ENCODE data around the gene KCNK16.

Gene KCNK16

DNA sequence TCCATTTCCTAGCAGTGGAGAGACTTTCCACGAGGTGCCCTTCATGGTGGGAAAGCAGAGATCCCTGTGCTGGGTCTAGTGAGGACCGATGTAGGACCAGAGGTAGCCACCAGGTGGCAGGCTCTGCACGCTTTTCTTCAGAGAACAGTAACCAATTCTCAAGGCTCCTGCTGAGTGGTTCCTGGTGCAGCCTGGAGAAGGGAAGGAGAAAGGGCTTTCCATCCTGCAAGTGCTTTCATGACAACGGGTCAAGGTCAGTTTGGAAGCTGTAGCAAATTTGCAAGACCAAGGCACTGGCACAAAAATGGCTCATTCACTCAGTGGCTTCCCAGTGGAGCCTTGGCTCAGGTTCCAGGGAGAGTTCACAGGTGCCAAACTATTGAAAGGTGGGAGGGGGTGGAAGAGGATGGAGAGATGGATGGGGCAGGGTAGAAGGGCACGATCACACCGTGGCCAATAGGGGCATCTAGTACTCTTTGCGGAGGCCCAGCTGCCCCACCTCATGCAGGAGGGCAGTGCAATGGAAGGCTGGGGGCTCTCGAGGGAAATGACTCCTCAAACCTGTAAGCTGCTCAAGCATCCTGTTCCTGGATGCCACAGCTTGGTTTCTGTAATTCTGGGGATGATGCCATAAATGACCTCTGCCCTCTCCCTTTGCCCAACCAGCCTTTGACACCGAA is 25.5 kb upstream of the KCNK16 start:
- H3K27ac Mint-ChIP-seq, result no peak overlapping the region
- no peaks in the 10 kb centered on the region for H3K36me3 Mint-ChIP-seq
- H3K4me3 Mint-ChIP-seq, result no peak overlapping the region
- H3K4me1 Mint-ChIP-seq, result no peaks in the 10 kb centered on the region
- H3K9me3 Mint-ChIP-seq, result no peaks in the 10 kb centered on the region
- peaks cover 2% of the 10 kb centered on the region for H3K27me3 Mint-ChIP-seq

DNA sequence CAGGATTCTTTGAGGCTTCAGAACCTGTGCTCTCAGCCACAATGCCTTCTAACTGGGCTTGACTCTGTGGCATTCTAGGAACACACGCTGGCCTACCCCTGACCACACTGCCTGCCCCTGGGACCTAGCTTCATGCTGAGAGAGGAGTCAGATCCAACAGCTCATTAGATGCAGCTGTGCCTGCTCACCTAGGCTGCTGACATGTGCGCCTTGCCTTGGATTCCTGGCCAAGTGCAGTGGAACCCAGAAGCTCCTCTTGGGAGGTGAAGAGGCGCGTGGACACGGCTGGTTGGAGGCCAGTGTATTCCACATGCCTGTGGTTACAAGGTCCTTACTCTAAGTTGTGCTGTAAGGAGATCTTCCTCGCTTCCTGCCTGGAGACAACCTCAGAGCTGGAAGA is 24.7 kb upstream of the KCNK16 start:
- H3K9me3 Mint-ChIP-seq, result no peaks in the 10 kb centered on the region
- H3K4me3 Mint-ChIP-seq, result no peak overlapping the region

DNA sequence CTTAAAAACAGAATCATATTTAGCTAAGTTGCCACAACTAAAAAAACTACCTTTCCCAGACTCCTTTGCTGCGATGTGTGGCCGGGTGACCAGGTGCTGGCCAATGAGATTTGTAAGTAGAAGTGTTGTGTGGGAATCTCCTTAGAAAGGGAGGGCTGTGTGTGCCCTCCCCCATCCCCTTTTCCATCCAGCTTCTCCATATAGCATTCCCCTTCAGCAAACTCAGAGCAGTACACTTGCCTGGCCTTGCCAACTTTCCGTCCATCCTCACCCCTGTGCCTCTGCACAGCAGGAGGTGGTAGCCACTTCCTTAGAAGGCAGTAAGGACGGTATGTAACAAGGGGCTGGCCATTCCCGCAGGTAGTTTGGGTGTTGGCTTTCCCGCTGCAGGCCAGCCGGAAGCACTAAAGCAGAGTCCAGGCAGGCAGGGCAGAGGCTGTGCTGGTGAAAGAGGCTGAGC is 22.3 kb upstream of the KCNK16 start:
- Mint-ChIP-seq H3K4me3 (no peak overlapping the region), H3K36me3 (no peaks in the 10 kb centered on the region), H3K9me3 (no peaks in the 10 kb centered on the region), H3K27me3 (peaks cover 2% of the 10 kb centered on the region), H3K4me1 (no peaks in the 10 kb centered on the region), H3K27ac (no peak overlapping the region)

More for the DNA sequence above, 24.7 kb upstream of the KCNK16 start:
- Mint-ChIP-seq H3K4me1 (no peaks in the 10 kb centered on the region), H3K36me3 (no peaks in the 10 kb centered on the region), H3K27me3 (peaks cover 2% of the 10 kb centered on the region), H3K27ac (no peak overlapping the region)

- Mint-ChIP-seq H3K27me3 (peaks cover 2% of the 10 kb centered on the region), H3K9me3 (no peaks in the 10 kb centered on the region), H3K4me3 (no peak overlapping the region), H3K36me3 (no peaks in the 10 kb centered on the region), H3K4me1 (no peaks in the 10 kb centered on the region), H3K27ac (no peak overlapping the region)
These were observed 20.9 kb upstream of the KCNK16 start for GRCh38 chr6:39343396-39343870.

- Mint-ChIP-seq H3K4me3 (no peak overlapping the region), H3K9me3 (no peaks in the 10 kb centered on the region), H3K27me3 (peaks cover 1% of the 10 kb centered on the region), H3K27ac (no peak overlapping the region), H3K4me1 (no peaks in the 10 kb centered on the region), H3K36me3 (no peaks in the 10 kb centered on the region)
These were observed 20.3 kb upstream of the KCNK16 start for GRCh38 chr6:39342692-39343395.

DNA sequence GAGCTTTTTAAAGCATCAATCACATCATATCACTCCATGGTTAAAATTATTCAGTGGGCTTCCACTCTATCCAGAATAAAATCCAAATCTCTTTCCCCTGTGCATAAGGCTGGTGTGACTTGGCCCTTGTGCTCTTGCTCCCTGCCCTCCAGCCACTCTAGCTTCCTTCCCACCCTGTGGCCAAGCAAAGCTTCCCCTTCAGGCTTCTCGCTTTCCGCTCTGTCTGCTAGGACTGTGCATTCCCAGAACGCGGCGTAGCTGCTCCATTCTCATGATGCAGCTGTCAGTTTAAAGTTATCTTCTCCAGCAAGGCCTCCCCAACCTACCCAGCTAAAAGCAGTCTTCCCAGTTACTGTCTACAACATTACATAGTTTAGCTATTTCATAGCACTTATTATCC is 19.4 kb upstream of the KCNK16 start:
- H3K27ac Mint-ChIP-seq, result no peak overlapping the region
- no peaks in the 10 kb centered on the region for H3K36me3 Mint-ChIP-seq
- H3K9me3 Mint-ChIP-seq, result no peaks in the 10 kb centered on the region
- peaks cover 3% of the 10 kb centered on the region for H3K4me1 Mint-ChIP-seq
- no peak overlapping the region for H3K4me3 Mint-ChIP-seq
- H3K27me3 Mint-ChIP-seq, result peaks cover 1% of the 10 kb centered on the region

DNA sequence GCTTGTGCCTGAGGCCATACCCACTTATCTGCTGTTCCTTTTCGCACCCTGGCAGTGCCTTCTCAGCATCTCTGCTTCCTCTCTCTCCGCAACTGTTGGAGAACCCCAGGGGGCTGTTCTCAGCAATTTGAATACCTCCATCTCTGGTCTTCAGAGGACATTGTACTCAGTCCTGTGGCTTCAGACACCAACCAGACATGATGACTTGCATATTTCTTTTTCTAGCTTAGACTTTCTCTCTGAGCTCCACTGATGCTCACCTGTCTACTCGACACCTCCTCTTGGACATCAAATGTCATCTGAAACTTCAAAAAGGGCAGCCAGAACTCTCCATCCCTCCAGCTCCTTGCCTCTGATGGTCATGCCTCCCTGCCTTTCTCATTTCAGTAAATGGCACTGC is 18.9 kb upstream of the KCNK16 start:
- H3K9me3 Mint-ChIP-seq, result no peaks in the 10 kb centered on the region
- H3K4me1 Mint-ChIP-seq, result peaks cover 9% of the 10 kb centered on the region
- peaks cover 3% of the 10 kb centered on the region for H3K27me3 Mint-ChIP-seq
- H3K36me3 Mint-ChIP-seq, result no peaks in the 10 kb centered on the region
- no peak overlapping the region for H3K27ac Mint-ChIP-seq
- no peak overlapping the region for H3K4me3 Mint-ChIP-seq

DNA sequence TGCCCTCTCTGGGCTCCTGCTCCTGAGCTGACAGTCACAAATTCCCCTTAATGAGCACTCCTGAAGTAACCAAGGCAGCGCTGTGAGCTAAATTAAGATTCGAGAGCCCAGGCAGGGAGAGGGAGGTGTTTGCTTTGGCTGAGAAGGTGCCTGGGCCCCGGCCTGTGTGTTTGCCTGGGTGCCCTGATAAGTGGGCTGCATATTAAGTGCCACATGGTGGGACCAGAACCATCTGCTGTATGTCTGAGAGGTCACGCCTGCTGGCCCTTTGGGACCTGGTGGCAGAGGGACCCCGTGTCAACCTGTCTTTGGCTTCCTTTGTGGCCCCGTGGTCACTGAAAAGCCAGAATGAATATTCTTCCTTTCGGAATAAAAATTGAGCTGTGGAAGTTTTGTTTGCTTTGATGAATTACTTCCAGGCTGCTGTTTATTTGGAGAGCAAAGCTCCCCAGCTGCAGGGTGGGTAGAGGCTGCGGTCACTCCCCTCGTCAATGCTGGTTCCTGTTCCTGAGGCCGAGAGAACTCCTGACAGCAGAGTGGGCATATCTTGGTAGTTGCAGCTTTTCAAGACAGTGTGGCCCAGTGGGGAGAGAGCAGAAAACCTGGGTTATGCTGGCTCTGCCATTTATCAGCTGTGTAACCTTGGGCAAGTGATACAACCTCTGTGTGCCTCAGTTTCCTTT is 17.5 kb upstream of the KCNK16 start:
- Mint-ChIP-seq H3K27ac (no peak overlapping the region), H3K9me3 (no peaks in the 10 kb centered on the region), H3K4me3 (no peak overlapping the region), H3K36me3 (no peaks in the 10 kb centered on the region), H3K27me3 (peaks cover 3% of the 10 kb centered on the region), H3K4me1 (peaks cover 16% of the 10 kb centered on the region)

DNA sequence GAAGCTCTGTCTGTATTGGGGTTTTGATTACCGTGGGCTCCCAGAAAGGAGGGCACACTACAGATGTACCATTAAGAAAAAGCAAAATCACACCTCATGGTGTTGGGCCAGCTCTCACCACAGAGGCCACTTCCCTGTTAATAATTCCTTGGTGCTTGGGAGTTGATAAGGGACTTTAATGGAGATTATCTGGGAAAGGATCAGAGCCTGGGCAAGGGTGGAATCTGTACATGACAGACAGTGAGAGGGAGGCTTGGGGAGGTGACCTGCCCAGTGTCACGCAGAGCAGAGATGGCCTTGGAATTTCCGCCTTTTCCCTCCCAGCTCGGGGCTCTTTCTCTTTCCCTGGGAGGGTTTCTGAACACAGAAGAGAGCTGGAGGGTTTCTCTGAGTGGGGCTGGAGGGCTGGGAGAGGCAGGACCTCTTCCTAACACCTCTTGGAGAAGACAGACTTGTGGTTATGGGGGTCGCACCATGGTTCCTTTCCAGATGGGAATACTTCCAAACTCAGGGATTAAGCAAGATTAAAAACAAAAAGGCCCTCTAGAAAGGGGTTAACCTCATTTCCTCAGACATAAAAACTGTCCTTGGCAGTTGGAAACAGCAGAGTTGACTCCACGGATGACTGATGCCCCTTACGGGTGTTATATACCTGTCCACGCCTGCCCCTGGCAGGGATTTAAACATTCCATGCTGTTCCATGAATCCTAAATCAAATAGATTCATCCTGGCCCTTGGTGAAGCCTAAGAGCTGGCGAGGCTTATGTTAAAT is 16.8 kb upstream of the KCNK16 start:
- no peak overlapping the region for H3K27ac Mint-ChIP-seq
- H3K27me3 Mint-ChIP-seq, result peaks cover 2% of the 10 kb centered on the region
- H3K4me3 Mint-ChIP-seq, result no peak overlapping the region
- peaks cover 16% of the 10 kb centered on the region for H3K4me1 Mint-ChIP-seq
- no peaks in the 10 kb centered on the region for H3K36me3 Mint-ChIP-seq
- no peaks in the 10 kb centered on the region for H3K9me3 Mint-ChIP-seq

DNA sequence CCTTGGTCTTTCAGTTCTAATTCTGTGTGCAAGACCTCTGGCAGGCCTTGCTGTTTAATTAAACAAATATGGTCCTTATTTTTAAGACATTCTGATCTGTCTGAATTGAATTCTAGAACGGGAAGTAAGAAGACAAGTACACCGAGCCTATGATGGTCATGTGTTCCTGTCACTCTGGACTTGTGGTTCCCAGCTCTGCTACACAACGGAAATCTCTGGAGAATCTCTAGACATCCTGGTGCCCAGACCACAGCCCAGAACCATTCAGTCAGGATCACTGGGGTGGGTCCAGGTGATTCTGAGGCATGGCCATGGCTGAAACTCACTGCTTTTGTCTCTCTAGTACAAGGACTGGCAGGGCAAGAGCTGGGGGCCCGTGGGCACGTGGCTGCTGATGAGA is 15.9 kb upstream of the KCNK16 start:
- H3K4me1 Mint-ChIP-seq, result peaks cover 16% of the 10 kb centered on the region

GRCh38 chr6:39335780-39336545 is 13.5 kb upstream of the KCNK16 start:
- no peak overlapping the region for H3K4me3 Mint-ChIP-seq
- peaks cover 16% of the 10 kb centered on the region for H3K4me1 Mint-ChIP-seq
- H3K27me3 Mint-ChIP-seq, result peaks cover 3% of the 10 kb centered on the region

More for the DNA sequence above, 15.9 kb upstream of the KCNK16 start:
- no peak overlapping the region for H3K4me3 Mint-ChIP-seq
- no peaks in the 10 kb centered on the region for H3K9me3 Mint-ChIP-seq
- no peaks in the 10 kb centered on the region for H3K36me3 Mint-ChIP-seq
- H3K27me3 Mint-ChIP-seq, result peaks cover 3% of the 10 kb centered on the region
- no peak overlapping the region for H3K27ac Mint-ChIP-seq

DNA sequence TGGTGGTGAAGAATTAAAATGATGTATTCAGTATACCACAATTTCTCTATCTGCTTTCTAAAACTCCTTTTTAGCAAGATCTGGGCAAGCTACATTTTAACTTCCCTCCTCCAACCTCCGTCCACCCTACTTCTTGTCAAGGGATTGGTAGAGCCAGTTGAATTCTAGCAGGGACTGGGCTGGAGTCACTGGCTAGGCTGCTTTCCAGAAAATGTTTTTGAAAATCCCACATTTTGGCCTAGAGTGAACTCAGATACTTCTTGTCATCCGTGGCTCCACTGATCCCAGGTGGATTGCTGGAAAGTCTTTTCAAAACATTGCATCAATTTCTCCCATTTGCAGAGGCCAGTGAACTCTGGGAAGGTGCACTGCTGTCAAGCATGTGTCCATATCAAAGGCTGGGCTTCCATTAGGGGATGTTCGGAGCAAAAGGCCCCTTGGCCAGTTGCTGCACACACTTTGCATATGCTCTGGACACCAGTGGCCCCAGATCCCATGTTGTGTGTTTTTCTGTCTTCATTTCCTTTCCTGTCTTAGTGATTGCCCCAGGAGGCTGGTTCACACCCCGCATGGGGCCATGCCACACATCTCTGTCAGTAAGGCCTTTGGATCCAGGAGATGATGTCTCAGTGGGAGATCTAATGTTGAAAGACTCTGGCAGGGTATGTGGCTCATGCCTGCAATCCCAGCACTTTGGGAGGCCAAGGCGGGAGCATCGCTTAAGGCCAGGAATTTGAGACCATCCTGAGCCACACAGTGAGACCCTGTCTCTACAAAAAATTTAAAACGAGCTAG is 11.3 kb upstream of the KCNK16 start:
- Mint-ChIP-seq H3K4me3 (no peak overlapping the region), H3K9me3 (no peaks in the 10 kb centered on the region), H3K27me3 (peaks cover 3% of the 10 kb centered on the region), H3K27ac (no peak overlapping the region), H3K36me3 (no peaks in the 10 kb centered on the region), H3K4me1 (peaks cover 16% of the 10 kb centered on the region)

More at GRCh38 chr6:39335780-39336545, 13.5 kb upstream of the KCNK16 start:
- H3K9me3 Mint-ChIP-seq, result no peaks in the 10 kb centered on the region
- no peaks in the 10 kb centered on the region for H3K36me3 Mint-ChIP-seq
- H3K27ac Mint-ChIP-seq, result no peak overlapping the region

DNA sequence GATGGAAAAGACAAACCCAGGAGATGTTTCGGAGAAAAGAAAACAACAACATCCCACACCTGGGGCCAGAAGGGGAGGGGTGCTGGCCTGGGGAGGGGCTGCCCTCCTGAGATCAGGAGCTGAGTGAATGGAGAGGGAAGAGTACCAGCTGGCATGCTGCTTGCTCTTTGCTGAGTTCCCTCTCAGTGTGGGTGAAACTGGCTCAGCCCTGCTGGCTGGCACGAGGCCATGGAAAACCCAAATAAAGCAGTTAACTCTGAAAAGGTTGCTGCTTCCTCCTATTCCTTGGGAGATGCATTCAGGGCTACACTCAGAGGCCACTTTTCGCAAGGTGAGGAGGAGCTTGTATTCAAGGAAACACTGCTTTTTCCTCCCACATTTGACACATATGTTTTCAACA is 8.0 kb upstream of the KCNK16 start:
- H3K4me1 Mint-ChIP-seq, result no peaks in the 10 kb centered on the region
- no peaks in the 10 kb centered on the region for H3K9me3 Mint-ChIP-seq
- no peak overlapping the region for H3K4me3 Mint-ChIP-seq
- peaks cover 9% of the 10 kb centered on the region for H3K27me3 Mint-ChIP-seq
- H3K36me3 Mint-ChIP-seq, result no peaks in the 10 kb centered on the region
- no peak overlapping the region for H3K27ac Mint-ChIP-seq

GRCh38 chr6:39330057-39330456 is 7.6 kb upstream of the KCNK16 start:
- Mint-ChIP-seq H3K4me3 (no peak overlapping the region), H3K36me3 (no peaks in the 10 kb centered on the region), H3K4me1 (no peaks in the 10 kb centered on the region), H3K27me3 (peaks cover 9% of the 10 kb centered on the region), H3K9me3 (no peaks in the 10 kb centered on the region), H3K27ac (no peak overlapping the region)

Data from activated naive CD4-positive, alpha-beta T cell treated with anti-CD3 and anti-CD28 coated beads, Interleukin-2, amount 50 U/mL, for 24 hours (primary cell).